ENCODE measurements around the gene PLEKHM2.

PLEKHM2 gene

GRCh38 chr1:15728937-15729657 lies 45.0 kb downstream of the PLEKHM2 start:
- no peak for TF ChIP-seq POLR2AphosphoS5 (IDR thresholded peaks at IDR 0.05; ENCODE audit: low read depth, low read length)
- no peak for TF ChIP-seq POLR2A (IDR thresholded peaks at IDR 0.05; ENCODE audit: low read depth, low read length)
- TF ChIP-seq TAF1 (IDR thresholded peaks at IDR 0.05; ENCODE audit: borderline replicate concordance, low read depth, low read length), result no peak
- no peak for FAIRE-seq
- DNase-seq (ENCODE audit: insufficient read length), result no peak

DNA sequence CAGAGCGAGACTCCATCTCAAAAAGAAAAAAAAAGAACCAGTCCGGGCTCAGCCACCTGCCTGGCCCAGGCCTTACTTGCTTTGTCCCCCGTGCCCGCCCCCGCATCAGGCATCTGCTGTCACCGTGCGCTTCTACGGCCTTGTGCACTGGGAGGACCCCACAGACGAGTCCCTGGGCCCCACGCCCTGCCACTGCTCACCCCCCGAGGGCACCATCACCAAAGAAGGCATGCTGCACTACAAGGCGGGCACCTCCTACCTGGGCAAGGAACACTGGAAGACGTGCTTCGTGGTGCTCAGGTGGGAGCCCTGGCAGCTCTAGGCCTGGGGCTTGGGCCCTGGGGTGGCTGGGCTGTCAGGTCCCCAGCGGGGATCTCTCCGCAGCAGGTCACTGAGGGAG lies 46.3 kb downstream of the PLEKHM2 start:
- no peak for TF ChIP-seq POLR2A (IDR thresholded peaks at IDR 0.05; ENCODE audit: low read depth, low read length)
- TF ChIP-seq POLR2AphosphoS5 (IDR thresholded peaks at IDR 0.05; ENCODE audit: low read depth, low read length), result no peak
- TF ChIP-seq TAF1 (IDR thresholded peaks at IDR 0.05; ENCODE audit: borderline replicate concordance, low read depth, low read length), result no peak
- DNase-seq (ENCODE audit: insufficient read length) (no peak), FAIRE-seq (no peak)

GRCh38 chr1:15730936-15731335 lies 46.8 kb downstream of the PLEKHM2 start:
- no peak for TF ChIP-seq POLR2AphosphoS5 (IDR thresholded peaks at IDR 0.05; ENCODE audit: low read depth, low read length)
- TF ChIP-seq TAF1 (IDR thresholded peaks at IDR 0.05; ENCODE audit: borderline replicate concordance, low read depth, low read length), result no peak
- no peak for TF ChIP-seq POLR2A (IDR thresholded peaks at IDR 0.05; ENCODE audit: low read depth, low read length)
- FAIRE-seq, result no peak
- no peak for DNase-seq (ENCODE audit: insufficient read length)

DNA sequence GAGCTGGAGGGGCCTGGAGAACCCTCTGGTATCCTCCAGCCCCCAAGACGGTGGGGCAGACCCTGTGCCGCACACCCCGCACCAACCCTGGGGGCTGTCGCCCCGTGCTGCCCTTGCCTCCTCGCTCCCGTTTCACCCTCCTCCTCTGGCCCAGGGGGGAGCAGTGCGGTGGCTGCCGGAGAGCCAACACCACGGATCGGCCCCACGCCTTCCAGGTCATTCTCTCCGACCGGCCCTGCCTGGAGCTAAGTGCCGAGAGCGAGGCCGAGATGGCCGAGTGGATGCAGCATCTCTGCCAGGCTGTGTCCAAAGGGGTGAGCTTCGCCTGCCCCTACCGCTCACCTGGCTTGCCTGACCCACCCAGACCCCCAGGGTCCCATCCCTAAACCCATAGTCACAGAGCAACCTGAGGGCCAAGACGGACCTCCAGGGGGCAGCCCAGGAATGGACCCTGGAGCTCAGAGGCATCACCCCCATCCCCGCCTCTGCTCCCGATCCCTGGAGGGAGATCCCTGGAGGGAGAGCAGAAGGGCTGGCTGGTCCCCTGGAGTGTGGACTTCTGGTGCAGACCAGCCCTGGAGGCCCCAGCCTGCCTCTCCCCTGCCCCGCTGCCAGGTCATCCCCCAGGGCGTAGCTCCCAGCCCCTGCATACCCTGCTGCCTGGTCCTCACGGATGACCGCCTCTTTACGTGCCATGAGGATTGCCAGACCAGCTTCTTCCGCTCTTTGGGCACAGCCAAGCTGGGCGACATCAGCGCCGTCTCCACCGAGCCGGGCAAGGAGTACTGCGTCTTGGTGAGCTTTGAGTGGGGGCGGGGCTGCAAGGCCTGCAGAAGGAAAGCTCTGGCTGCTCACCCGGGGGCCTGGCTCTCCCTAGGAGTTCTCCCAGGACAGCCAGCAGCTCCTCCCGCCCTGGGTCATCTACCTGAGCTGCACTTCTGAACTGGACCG lies 47.9 kb downstream of the PLEKHM2 start:
- TF ChIP-seq POLR2A (IDR thresholded peaks at IDR 0.05; ENCODE audit: low read depth, low read length), result no peak
- DNase-seq (ENCODE audit: insufficient read length) (no peak), FAIRE-seq (no peak)

- DNase-seq (ENCODE audit: insufficient read length), result no peak
- TF ChIP-seq POLR2A (IDR thresholded peaks at IDR 0.05; ENCODE audit: low read depth, low read length) (no peak), TAF1 (IDR thresholded peaks at IDR 0.05; ENCODE audit: borderline replicate concordance, low read depth, low read length) (no peak), POLR2AphosphoS5 (IDR thresholded peaks at IDR 0.05; ENCODE audit: low read depth, low read length) (no peak)
Measured at GRCh38 chr1:15732686-15733081, 48.6 kb downstream of the PLEKHM2 start.

GRCh38 chr1:15733218-15733725 lies 49.2 kb downstream of the PLEKHM2 start:
- FAIRE-seq (no peak), DNase-seq (ENCODE audit: insufficient read length) (no peak)
- TF ChIP-seq TAF1 (IDR thresholded peaks at IDR 0.05; ENCODE audit: borderline replicate concordance, low read depth, low read length) (no peak), POLR2A (IDR thresholded peaks at IDR 0.05; ENCODE audit: low read depth, low read length) (no peak), POLR2AphosphoS5 (IDR thresholded peaks at IDR 0.05; ENCODE audit: low read depth, low read length) (no peak)

More at GRCh38 chr1:15732686-15733081, 48.6 kb downstream of the PLEKHM2 start:
- no peak for FAIRE-seq

GRCh38 chr1:15733726-15734226 lies 49.7 kb downstream of the PLEKHM2 start:
- FAIRE-seq (no peak), DNase-seq (ENCODE audit: insufficient read length) (no peak)
- TF ChIP-seq POLR2A (IDR thresholded peaks at IDR 0.05; ENCODE audit: low read depth, low read length), result no peak
- no peak for TF ChIP-seq POLR2AphosphoS5 (IDR thresholded peaks at IDR 0.05; ENCODE audit: low read depth, low read length)
- no peak for TF ChIP-seq TAF1 (IDR thresholded peaks at IDR 0.05; ENCODE audit: borderline replicate concordance, low read depth, low read length)

GRCh38 chr1:15734296-15734695 lies 50.2 kb downstream of the PLEKHM2 start:
- no peak for DNase-seq (ENCODE audit: insufficient read length)
- FAIRE-seq, result no peak
- no peak for TF ChIP-seq POLR2AphosphoS5 (IDR thresholded peaks at IDR 0.05; ENCODE audit: low read depth, low read length)
- no peak for TF ChIP-seq TAF1 (IDR thresholded peaks at IDR 0.05; ENCODE audit: borderline replicate concordance, low read depth, low read length)
- TF ChIP-seq POLR2A (IDR thresholded peaks at IDR 0.05; ENCODE audit: low read depth, low read length), result no peak

GRCh38 chr1:15734901-15735300 lies 50.8 kb downstream of the PLEKHM2 start:
- FAIRE-seq (no peak), DNase-seq (ENCODE audit: insufficient read length) (no peak)
- no peak for TF ChIP-seq TAF1 (IDR thresholded peaks at IDR 0.05; ENCODE audit: borderline replicate concordance, low read depth, low read length)
- no peak for TF ChIP-seq POLR2AphosphoS5 (IDR thresholded peaks at IDR 0.05; ENCODE audit: low read depth, low read length)
- TF ChIP-seq POLR2A (IDR thresholded peaks at IDR 0.05; ENCODE audit: low read depth, low read length), result no peak

GRCh38 chr1:15735304-15736037 lies 51.4 kb downstream of the PLEKHM2 start:
- TF ChIP-seq POLR2AphosphoS5 (IDR thresholded peaks at IDR 0.05; ENCODE audit: low read depth, low read length), result no peak
- no peak for TF ChIP-seq TAF1 (IDR thresholded peaks at IDR 0.05; ENCODE audit: borderline replicate concordance, low read depth, low read length)
- no peak for TF ChIP-seq POLR2A (IDR thresholded peaks at IDR 0.05; ENCODE audit: low read depth, low read length)
- DNase-seq (ENCODE audit: insufficient read length) (no peak), FAIRE-seq (no peak)

Measured in GM12892 (cell line).